DND-41 (cell line): ENCODE measurements around the gene SPATC1L.

ENCODE experiments used
- ATAC-seq: fragments of 200-7000 bp; cut with Tn5 transposase; 3 replicates; pipeline ENCODE4 v1.9.1; 2021; ENCODE audit warnings: low read depth; ENCODE audit not compliant: insufficient read depth
- DNase-seq: peaks from one replicate; pipeline ENCODE4 v3.0.0-alpha.2; 2020
- H2AFZ ChIP-seq: 2 replicates; pipeline ENCODE4 v1.6.0; 2012; ENCODE audit warnings: low read depth, low read length
- H3K27ac ChIP-seq: 2 replicates; pipeline ENCODE4 v1.5.1; 2012; ENCODE audit warnings: low read length, inconsistent platforms
- H3K27me3 ChIP-seq: fragments of 200-600 bp; sonication (generic); 2 replicates; pipeline ENCODE4 v1.6.0; 2012; ENCODE audit warnings: low read length, mild to moderate bottlenecking, inconsistent platforms; ENCODE audit not compliant: insufficient read depth, poor library complexity
- H3K36me3 ChIP-seq: 2 replicates; pipeline ENCODE4 v1.5.1; 2012; ENCODE audit warnings: low read length, inconsistent platforms; ENCODE audit not compliant: insufficient read depth
- H3K4me1 ChIP-seq: 2 replicates; pipeline ENCODE4 v1.5.1; 2012; ENCODE audit warnings: mild to moderate bottlenecking, low read length; ENCODE audit not compliant: insufficient read depth
- H3K4me2 ChIP-seq: 2 replicates; pipeline ENCODE4 v1.6.0; 2012; ENCODE audit warnings: mild to moderate bottlenecking, moderate library complexity, low read length, inconsistent platforms; ENCODE audit not compliant: insufficient read depth
- H3K4me3 ChIP-seq, 2 experiments: fragments of 200-600 bp in 1 of 2; shearing (Covaris generic) in 1 of 2; 2 replicates each; pipeline ENCODE4 v1.5.1; 2012 to 2016; ENCODE audit warnings: inconsistent platforms in 2 of 2, low read length in 2 of 2, mild to moderate bottlenecking in 2 of 2, low read depth in 1 of 2, moderate library complexity in 1 of 2
- H3K79me2 ChIP-seq: 2 replicates; pipeline ENCODE4 v1.6.0; 2012; ENCODE audit warnings: low read length, inconsistent platforms; ENCODE audit not compliant: insufficient read depth
- H3K9ac ChIP-seq: 2 replicates; pipeline ENCODE4 v1.6.0; 2012; ENCODE audit warnings: low read depth, mild to moderate bottlenecking, inconsistent platforms, low read length, moderate library complexity
- H3K9me3 ChIP-seq: 2 replicates; pipeline ENCODE4 v1.5.1; 2012; ENCODE audit warnings: low read length, moderate library complexity, mild to moderate bottlenecking, inconsistent platforms; ENCODE audit not compliant: insufficient read depth, severe bottlenecking
- H4K20me1 ChIP-seq: 2 replicates; pipeline ENCODE4 v1.6.0; 2012; ENCODE audit warnings: low read length; ENCODE audit not compliant: insufficient read depth
- CTCF ChIP-seq: IDR thresholded peaks from 2 replicates; pipeline ENCODE4 v1.5.1; 2012; ENCODE audit warnings: borderline replicate concordance, low read length, moderate library complexity, mild to moderate bottlenecking; ENCODE audit not compliant: poor library complexity, severe bottlenecking; ENCODE audit errors: extremely low read depth
- EZH2 ChIP-seq: IDR thresholded peaks from 3 replicates; pipeline ENCODE4 v1.6.1; 2012; ENCODE audit warnings: borderline replicate concordance, low read depth, mild to moderate bottlenecking, moderate library complexity, low read length, inconsistent platforms; ENCODE audit not compliant: severe bottlenecking

Gene SPATC1L

GRCh38 chr21:46173573-46173972 lies 10.7 kb downstream of the SPATC1L start:
- H3K4me1 ChIP-seq, result no peaks in the 10 kb centered on the region
- no peaks in the 10 kb centered on the region for H3K36me3 ChIP-seq
- H3K27me3 ChIP-seq, result no peaks in the 10 kb centered on the region
- no peak overlapping the region for H3K27ac ChIP-seq
- H3K4me2 ChIP-seq, result no peak overlapping the region
- H4K20me1 ChIP-seq, result no peaks in the 10 kb centered on the region
- ATAC-seq, result no peak
- no peaks in the 10 kb centered on the region for H3K9me3 ChIP-seq
- H3K79me2 ChIP-seq, result no peaks in the 10 kb centered on the region
- no peak overlapping the region for H2AFZ ChIP-seq
- H3K4me3 ChIP-seq, result no peak overlapping the region
- TF ChIP-seq EZH2, result no peak
- TF ChIP-seq CTCF, result no peak
- H3K9ac ChIP-seq, result no peak overlapping the region
- DNase-seq, result no peak

- H3K79me2 ChIP-seq, result no peaks in the 10 kb centered on the region
- H2AFZ ChIP-seq, result no peak overlapping the region
- no peaks in the 10 kb centered on the region for H3K9me3 ChIP-seq
- TF ChIP-seq CTCF, result no peak
- no peak for TF ChIP-seq EZH2
- no peak overlapping the region for H3K9ac ChIP-seq
- H3K4me2 ChIP-seq, result no peak overlapping the region
- H3K4me3 ChIP-seq, result no peak overlapping the region
- H3K27me3 ChIP-seq, result no peaks in the 10 kb centered on the region
- H3K27ac ChIP-seq, result no peak overlapping the region
- H4K20me1 ChIP-seq, result no peaks in the 10 kb centered on the region
- DNase-seq (no peak), ATAC-seq (no peak)
- no peaks in the 10 kb centered on the region for H3K36me3 ChIP-seq
- H3K4me1 ChIP-seq, result no peaks in the 10 kb centered on the region
These were observed 11.3 kb downstream of the SPATC1L start for GRCh38 chr21:46172863-46173528.

- Histone ChIP-seq H4K20me1 (no peaks in the 10 kb centered on the region), H3K79me2 (no peaks in the 10 kb centered on the region), H3K4me2 (no peak overlapping the region)
These were observed 12.0 kb downstream of the SPATC1L start for GRCh38 chr21:46171996-46172862.

More at GRCh38 chr21:46171996-46172862, 12.0 kb downstream of the SPATC1L start:
- H3K36me3 ChIP-seq, result no peaks in the 10 kb centered on the region
- TF ChIP-seq CTCF (no peak), EZH2 (no peak)
- H3K9me3 ChIP-seq, result no peaks in the 10 kb centered on the region
- no peaks in the 10 kb centered on the region for H3K4me1 ChIP-seq
- H3K4me3 ChIP-seq, result no peak overlapping the region
- no peak overlapping the region for H2AFZ ChIP-seq
- no peak overlapping the region for H3K9ac ChIP-seq
- H3K27me3 ChIP-seq, result no peaks in the 10 kb centered on the region
- no peak for ATAC-seq
- H3K27ac ChIP-seq, result no peak overlapping the region
- no peak for DNase-seq
